ENCODE results near the gene OR2V2.
"Not testable (repeated sequence)": the region's sequence is repeated elsewhere in the genome, so short reads cannot be mapped to it uniquely, and the experiment has no call there.

DNA sequence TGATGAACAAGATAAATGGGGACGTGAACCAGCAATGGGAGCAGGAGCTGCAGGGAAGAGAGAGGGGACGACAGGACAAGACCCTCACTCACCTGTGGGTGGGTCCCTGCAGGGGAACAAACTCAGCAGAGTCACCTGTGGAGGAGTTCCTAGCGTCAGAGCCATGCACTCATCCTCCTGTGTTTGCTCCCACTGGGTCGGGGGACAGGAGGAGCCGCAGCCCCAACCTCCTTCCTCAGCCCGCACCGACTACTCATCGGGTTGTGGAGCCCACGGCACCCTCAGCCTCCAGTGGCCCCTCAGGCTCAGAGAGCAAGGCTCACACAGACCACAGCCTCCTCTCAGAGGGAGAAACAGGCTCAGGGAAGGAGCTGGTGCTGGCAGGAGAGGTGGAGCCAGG is 17.3 kb upstream of the OR2V2 start:
- TF ChIP-seq CTCF, EP300 (IDR thresholded peaks at IDR 0.05): not testable (repeated sequence)
